GM18508 (cell line): ENCODE measurements around the gene EFCAB12.
"Not testable (repeated sequence)": the region's sequence is repeated elsewhere in the genome, so short reads cannot be mapped to it uniquely, and the experiment has no call there.

ENCODE experiments used
- ATAC-seq: cut with Tn5 transposase; IDR thresholded peaks from one replicate; pipeline ENCODE4 v1.9.1; 2021; ENCODE audit warnings: moderate number of reproducible peaks; ENCODE audit not compliant: insufficient read depth, unreplicated experiment

EFCAB12 gene

GRCh38 chr3:129402210-129402609 lies 26.2 kb downstream of the EFCAB12 start:
- no peak for ATAC-seq

GRCh38 chr3:129399895-129400357 lies 28.5 kb downstream of the EFCAB12 start:
- ATAC-seq: no peak

GRCh38 chr3:129399145-129399894 lies 29.1 kb downstream of the EFCAB12 start:
- ATAC-seq: peak; percentile 50

GRCh38 chr3:129398803-129399144 lies 29.7 kb downstream of the EFCAB12 start:
- no peak for ATAC-seq

GRCh38 chr3:129393760-129394564 lies 34.5 kb downstream of the EFCAB12 start:
- ATAC-seq: not testable (repeated sequence)

GRCh38 chr3:129393271-129393670 lies 35.2 kb downstream of the EFCAB12 start:
- no peak for ATAC-seq

- not testable (repeated sequence) for ATAC-seq
Measured at GRCh38 chr3:129392106-129392887, 36.1 kb downstream of the EFCAB12 start.

- ATAC-seq: not testable (repeated sequence)
Measured at GRCh38 chr3:129391583-129391982, 36.9 kb downstream of the EFCAB12 start.

GRCh38 chr3:129389572-129389937 lies 38.9 kb downstream of the EFCAB12 start:
- ATAC-seq: no peak

- ATAC-seq: not testable (repeated sequence)
Measured at GRCh38 chr3:129388791-129389571, 39.5 kb downstream of the EFCAB12 start.

- no peak for ATAC-seq
Measured at GRCh38 chr3:129387487-129387886, 40.9 kb downstream of the EFCAB12 start.

GRCh38 chr3:129386984-129387383 lies 41.5 kb downstream of the EFCAB12 start:
- no peak for ATAC-seq

- ATAC-seq: not testable (repeated sequence)
Measured at GRCh38 chr3:129385507-129385906, 42.9 kb downstream of the EFCAB12 start.

- ATAC-seq: no peak
Measured at GRCh38 chr3:129384594-129385323, 43.7 kb downstream of the EFCAB12 start.

GRCh38 chr3:129384103-129384502 lies 44.3 kb downstream of the EFCAB12 start:
- not testable (repeated sequence) for ATAC-seq

GRCh38 chr3:129383292-129383860 lies 45.1 kb downstream of the EFCAB12 start:
- peak; percentile 72 for ATAC-seq

GRCh38 chr3:129382366-129382765 lies 46.1 kb downstream of the EFCAB12 start:
- ATAC-seq: no peak

- ATAC-seq: no peak
Measured at GRCh38 chr3:129379582-129380358, 48.7 kb downstream of the EFCAB12 start.
